Activated CD8-positive, alpha-beta memory T cell treated with anti-CD3 and anti-CD28 coated beads for 48 hours (primary cell): ENCODE data around the gene ATOX1.
A peak's percentile ranks its signal among the peaks of the same experiment; 100 is the strongest.
"Not testable (repeated sequence)": the region's sequence is repeated elsewhere in the genome, so short reads cannot be mapped to it uniquely, and the experiment has no call there.

ENCODE experiments used
- DNase-seq, 3 experiments: peaks; one replicate each; pipeline ENCODE4 v3.0.0-alpha.2; 2020; ENCODE audit warnings: low read depth in 2 of 3, low spot score in 2 of 3

Gene ATOX1

DNA sequence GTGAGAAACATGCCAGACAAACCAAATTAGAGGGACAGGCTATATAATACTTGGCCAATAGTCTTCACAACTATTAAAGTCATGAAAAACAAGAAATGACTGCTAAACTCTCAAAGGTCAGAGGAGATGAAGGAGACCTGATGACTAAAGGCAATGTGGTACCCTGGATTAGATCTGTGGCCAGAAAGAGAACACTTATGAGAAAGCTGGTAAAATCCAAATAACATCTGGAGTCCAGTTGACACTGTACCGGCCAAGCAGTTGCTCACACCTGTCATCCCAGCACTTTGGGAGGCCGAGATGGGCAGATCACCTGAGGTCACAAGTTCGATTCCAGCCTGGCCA, 24.4 kb downstream of the ATOX1 start:
- no peak for DNase-seq

DNA sequence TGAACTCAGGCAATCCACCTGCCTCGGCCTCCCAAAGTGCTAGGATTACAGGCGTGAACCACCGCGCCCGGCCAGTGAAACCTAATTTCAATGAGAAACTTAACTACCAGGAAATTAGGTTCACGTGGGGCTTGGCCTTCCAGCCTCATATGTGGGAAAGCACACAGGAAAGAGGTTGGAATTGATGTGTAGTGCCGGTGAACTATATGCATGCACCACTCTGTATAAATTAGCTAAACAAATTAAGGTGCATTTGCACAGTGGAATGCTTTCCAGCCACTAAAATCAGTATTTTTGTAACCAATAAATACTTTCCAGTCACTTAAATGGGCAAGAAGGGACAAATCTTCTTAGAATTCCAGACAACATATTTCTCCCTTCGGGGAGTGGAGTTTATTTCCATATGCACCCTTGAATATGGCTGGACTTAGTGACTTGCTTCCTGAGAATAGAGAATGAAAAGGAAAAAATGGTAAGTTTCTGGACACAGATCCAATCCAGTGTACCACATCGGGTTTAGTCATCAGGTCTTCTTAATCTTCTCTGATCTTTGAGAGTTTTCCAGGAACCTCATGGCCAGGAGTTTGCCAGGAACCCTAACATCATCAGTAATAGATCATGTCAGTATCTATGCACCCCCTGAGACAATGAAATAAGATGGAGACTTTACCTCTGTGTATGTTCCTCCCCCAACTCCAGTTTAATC, 24.9 kb downstream of the ATOX1 start:
- DNase-seq, result no peak

DNA sequence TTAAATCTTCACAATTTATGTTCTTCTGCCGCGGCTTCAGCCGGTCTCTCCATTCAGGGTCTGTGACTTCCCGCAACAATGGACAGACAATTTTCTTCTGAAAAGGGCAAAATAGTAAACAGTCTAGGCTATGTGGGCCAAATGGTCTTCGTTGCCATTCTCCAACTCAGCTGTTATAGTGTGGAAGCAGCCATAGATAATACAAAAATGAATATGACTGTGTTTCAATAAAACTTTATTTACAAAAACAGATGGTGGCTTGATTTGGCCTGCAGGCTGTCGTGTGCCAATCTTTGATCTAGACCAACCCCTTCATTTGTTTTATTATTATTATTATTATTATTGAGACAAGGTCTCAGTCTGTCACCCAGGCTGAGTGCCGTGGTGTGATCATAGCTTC, 28.1 kb downstream of the ATOX1 start:
- no peak for DNase-seq

DNA sequence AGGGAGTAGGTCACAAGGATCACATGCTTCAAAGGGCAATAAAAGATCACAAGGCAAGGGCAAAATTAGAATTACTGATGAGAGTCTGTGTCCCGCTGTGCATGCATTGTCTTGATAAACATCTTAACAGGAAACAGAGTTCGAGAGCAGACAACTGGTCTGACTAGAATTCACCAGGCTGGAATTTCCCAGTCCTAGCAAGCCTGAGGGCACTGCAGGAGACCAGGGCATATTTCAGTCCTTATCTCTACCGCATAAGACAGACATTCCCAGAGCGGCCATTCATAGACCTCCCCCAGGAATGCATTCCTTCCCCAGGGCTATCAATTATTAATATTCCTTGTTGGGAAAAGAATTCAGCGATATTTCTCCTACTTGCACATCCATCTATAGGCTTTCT, 28.8 kb downstream of the ATOX1 start:
- DNase-seq, result not testable (repeated sequence)

DNA sequence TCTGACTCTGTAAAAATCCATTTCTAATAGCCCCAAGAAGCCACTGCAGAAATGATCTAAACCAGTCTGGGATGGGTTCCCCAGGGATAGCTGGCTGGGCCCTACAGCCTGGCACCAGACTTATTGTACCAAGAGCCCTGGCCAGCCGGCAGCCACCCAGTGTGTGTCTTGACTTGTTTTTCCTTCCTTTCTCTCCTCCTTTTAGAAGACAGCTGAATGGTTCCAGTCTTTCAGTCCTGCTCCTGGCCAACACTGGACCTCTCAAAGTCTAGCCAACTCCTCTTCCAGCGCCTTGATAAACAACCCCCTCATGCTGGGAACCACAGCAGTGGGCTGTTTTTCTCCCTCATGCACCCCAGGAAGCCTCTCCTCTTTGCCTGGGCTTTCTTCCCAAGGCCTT, 34.1 kb downstream of the ATOX1 start:
- DNase-seq, result no peak

DNA sequence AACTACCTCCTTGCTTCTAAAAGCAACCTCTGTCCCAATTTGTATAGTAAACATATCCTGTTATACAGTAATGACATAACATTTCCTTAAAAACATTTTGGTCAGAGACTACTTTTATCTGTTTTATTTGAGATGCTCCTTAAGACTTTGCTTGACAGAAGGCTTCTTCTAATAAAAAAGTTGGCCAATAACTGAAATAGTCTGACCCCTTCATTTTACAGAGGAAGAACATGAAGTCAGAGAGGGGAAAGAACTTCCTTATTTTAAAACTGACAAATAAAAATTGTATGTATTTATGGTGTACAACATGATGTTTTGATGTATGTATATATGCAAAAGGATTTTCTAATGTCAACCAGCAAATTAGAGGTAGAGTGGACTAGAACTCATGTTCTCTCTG, 35.9 kb downstream of the ATOX1 start:
- DNase-seq, result no peak

DNA sequence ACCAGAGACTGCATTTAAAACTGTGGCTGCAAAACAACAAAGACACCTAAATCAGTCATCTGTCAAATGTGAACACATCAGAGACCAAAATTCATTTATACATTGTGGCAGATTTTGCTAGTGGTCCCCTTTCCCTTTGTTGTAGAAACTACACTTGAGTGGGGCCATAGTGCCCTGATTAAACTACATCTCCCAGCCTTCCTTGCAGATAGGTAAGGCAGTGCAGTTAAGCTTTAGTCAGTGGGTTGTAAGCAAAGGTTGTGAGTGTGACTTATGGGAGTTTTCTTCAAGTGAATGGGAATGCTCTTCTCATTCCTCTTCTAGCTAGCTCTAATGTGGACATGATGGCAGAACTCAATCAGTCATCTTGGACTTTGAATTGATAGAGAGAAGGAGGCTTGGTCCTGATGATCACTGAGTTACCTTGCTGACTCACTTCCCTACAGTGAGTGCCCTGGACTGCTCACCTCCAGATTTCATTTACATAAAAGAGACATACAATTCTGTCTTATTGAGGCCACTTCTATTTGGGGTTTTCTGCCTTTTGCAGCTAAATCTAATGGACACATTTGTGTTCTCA, 36.5 kb downstream of the ATOX1 start:
- DNase-seq, result no peak

DNA sequence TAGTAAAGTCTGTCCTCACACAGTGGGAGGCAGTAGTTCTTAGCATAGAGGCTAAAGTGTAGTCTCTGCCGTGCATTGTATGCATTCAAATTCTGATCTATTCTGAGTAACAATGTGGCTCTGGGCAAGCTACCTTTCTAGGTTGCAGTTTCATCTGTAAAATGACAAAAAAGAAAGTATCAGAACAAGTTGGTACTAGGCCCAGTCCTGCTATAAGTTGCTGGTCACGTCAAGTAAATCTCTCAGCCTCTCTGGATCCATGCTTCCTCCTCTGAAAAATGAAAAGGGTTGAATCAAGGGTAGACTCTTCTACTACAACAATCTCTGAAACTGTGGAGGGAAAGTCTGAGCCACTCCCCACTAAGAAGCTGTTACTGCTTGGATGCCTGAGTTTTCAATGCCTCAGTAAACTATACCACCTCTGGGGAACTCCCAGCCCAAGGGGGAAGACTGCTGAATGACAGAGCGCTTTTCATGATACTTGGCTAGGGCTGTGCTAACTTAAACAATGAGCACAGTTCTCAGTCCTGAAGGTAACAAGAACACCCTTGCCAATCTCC, 37.3 kb downstream of the ATOX1 start:
- DNase-seq, result no peak

DNA sequence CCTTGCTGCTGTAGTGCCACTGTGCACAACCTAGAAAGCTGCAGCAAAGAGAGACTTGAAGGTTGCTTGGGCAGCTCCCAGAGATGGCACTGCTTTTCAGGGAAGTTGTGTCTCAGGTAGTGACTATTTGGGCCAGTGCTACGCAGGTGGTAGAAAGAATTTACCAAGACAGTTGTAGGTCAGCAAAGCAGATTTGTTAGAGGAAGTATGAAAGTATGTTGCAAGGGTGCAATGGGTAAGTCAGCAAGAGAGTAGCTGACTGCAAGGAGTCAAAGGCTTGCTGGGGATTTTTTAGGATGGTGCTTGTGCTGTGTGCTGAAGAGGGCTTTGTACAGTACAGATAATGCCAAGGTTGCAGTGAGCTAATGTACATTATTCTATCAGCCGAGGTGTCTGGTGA, 38.2 kb downstream of the ATOX1 start:
- no peak for DNase-seq

DNA sequence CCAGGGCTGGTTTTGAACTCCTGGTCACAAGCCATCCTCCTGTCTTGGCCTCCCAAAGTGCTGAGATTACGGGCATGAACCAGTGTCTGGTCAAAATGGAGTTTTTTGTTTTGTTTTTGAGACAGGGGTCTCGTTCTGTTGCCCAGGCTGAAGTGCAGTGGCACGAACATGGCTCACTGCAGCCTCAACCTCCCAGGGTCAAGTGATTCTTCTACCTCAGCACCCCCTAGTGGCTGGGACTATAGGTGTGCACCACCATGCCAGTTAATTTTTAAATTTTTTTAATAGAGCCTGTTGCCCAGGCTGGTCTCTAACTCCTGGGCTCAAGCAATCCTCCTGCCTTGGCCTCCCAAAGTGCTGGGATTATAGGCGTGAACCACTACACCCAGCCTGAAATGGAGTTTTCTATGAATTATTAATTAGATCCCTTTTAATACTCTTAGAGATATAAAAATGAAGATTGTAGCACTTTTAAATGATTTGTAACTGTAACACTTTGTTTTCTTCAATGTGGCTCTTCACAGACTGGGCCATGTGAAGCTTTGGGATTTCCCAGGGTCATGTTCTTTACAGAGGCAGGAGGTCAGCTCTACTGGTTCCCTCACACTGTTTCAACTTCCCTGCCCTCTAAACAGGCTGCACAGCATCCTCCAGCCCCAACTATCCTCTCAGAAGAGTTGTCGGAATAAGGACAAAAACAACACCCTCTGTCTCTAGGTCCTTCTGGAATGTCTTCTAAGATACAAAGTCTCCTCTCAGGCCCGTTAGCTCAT, 39.0 kb downstream of the ATOX1 start:
- peak in 1 of 3 experiments; percentile 8 for DNase-seq

DNA sequence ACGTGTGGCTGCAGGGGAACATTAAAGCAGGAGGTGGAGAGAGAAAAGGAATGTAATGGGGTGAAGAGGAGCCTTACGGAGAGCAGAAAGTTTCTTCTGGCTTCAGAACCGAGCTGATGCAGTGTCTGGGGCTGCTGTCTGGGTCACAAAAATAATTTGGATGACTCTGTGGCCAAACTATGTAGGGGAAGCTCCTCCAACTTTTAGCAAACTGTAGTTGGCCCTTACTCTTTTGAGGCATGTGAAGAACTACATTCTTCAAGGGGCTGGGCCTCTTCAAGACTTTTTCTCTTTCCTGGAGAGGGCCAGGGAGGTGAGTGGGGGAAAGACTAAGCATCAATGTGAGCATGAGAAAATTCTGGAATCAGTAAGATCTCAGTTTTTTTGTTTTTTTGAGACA, 39.8 kb downstream of the ATOX1 start:
- DNase-seq, result no peak

DNA sequence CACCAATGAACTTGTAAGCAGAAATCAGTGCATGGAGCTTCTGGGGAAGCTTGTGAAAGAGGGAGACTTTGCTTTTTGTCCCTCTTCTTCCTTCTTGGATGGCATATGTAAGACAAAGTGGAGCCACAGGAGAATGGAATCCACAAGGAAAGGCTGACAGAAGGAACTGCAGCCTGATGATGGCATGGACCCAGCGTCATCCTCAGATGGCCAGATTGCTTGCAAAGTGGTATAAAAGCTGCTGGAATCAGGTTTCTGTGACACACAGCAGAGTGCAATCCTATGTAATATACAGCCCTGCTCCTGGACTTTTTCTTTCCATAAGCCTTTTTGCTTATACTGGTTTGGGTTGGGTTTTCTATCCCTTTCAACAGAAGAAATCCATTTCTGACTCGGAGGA, 40.3 kb downstream of the ATOX1 start:
- no peak for DNase-seq

DNA sequence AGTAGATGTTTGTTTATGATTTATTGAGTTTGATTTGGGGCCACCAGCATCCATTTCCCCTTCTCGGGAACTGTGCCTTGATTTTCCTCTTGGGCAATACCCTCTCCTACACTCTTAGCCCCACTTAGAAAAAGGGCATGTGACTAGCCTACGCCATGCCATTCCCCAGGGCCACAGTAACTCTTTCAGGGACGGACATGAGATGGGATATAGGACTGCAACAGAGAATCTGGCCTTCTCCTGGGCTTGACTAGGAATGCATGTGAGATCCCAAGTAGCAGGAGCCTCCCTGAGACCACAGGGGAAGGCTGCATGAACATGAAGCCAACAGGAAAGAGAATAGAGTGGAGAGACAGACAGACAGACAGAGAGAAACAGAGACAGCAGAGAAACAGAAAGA, 41.0 kb downstream of the ATOX1 start:
- no peak for DNase-seq

DNA sequence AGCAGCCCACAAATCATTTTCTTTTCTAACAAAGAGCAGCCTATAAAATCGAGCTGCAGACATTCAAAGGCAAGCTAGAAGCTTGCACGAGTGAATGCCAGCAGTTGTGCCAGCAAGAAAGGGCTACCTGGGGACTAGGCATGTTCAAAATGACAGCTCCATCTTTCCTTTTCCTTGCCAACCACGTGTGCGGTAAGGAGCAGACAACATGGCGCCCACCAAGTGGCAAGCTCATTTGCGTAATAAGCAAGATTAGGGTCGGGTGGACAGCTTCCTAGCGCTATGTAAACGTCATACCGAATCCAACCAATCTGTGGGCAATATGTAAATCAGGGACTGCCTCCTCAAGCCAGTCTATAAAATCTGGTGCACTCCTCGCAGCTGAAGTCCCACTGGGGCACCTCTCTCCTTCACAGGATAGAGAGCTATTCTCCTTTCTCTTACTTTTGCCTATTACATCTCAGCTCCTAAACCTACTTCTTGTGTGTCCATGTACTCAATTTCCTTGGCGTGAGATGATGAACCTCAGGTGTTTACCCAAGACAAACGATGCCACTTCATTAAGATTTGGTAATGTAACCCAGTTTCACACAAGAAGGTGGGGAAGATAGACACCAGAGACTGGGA, 49.2 kb downstream of the ATOX1 start:
- no peak for DNase-seq

DNA sequence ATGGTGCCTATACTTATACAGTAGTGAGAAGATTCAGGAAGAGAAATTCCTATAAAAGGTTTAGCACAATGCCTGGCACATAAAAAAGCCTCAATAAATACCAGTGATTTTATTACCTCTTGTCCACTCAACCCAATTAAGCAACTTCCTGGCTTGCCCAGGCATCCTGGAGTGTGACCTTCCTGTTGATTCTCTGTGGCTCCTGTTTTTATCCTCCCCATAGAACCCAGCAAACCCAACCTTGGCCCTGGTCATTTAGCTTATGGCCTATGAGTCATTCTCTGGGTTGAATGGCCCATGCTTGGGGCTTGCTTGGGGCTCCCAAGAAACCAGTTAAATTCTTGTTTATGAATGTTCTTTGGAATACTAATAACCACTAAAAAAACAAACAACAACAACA, 50.3 kb downstream of the ATOX1 start:
- no peak for DNase-seq

DNA sequence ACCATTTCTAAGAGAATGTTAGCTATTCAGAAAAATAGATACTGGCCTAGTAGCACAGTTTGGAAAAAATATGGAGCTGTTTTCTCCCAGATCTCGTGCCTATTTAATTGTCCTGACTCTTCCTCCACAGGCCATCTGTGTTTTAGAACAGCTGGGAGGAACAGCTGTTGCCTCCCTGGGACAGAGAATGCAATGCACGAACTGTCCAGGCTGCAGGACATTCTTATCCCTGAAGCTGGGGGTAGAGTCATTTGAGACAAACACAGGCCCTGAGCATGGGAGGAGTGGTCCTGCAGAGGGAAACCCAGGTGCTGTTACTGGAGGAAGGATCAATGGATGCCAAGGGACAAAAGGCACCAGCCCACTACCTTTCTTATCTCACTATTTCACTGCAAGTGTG, 50.9 kb downstream of the ATOX1 start:
- DNase-seq, result no peak

DNA sequence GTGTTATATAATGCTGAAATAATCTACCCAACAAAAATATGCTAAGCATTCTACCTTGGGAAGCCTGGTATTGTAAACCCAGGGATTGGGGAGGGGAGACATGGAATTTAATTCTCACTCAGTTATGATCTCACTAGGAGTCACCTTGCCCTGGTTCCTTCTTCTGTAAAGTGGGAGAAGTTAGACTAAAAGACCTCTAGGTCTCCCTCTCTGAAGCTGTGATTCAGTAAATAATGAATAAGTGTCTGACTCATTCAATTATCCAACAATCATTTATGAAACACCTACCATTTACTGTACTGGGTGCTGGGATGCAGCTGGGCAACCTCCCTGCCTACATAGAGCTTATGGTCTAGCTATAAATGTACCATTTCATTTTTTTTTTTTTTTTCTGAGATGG, 51.5 kb downstream of the ATOX1 start:
- DNase-seq, result no peak

DNA sequence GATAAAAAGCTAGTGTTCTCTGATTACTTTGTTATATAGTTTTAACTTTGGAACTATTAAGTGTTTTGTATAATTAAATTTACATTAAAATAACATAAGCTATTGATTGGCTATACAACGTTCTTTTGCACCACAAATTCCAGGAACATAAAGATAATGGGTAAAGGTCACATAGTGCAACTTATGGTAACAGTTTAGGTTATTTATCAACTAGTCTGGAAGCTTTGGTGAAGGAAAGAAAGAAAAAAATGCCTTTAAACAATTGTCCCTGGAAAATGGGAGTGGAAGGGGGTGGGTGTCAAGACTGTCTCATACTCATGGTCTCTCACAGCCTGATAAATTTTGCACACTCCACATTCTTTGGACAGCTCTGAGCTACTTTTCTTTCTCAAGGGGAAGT, 54.7 kb downstream of the ATOX1 start:
- no peak for DNase-seq

DNA sequence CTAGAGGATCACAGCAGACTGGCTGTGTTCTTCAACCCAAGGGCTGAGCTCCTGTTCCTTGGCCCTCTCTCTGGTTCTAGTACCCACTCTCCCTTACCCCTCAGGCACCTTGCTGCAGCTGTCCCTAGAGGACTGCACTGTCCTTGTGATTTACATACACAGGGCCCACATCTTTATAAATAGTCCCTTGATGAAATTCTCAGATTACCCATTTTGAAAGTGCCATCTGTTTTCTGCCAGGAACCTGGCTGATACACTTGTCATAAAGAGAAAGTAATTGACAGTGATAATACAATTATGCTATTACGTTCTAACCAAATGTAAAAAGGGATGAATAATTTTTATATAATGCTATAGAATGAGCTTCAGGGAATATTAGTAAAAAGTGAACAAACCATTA, 55.2 kb downstream of the ATOX1 start:
- no peak for DNase-seq

DNA sequence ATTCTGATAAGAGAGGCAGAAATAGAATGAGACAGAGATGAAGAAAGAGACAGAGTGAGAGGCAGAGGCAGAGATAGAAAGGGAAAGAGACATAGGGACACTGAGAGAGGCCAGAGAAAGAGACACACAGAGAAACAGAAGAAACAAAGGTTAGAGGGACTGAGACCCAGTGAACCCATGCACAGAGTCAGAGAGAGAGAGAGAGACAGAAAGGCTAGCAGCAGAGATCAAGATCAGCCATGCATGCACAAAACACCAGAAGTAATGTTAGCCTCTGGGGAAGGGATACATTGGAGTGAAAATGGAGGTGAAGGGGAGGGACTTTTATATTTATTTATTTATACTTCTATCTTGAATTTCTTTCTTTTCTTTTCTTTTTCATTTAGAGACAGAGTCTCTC, 57.6 kb downstream of the ATOX1 start:
- no peak for DNase-seq

DNA sequence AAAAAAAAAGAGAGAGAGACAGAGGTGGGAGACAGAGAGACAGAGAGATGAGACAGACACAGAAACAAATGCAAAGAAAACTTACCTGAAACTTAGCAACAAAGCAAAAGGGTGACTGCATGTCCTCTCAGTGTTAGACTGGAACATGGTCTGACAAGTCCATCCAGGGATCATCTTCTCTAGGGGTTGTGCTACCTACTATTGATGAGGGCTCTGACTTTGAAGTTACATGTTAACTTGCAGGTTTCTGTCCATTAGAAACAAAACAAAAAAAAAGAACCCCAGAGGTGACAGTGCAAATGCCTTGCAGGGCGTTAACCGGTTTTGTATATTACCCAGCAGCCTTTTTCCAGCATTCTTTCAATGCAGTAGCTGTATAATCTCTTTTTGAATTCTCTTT, 58.1 kb downstream of the ATOX1 start:
- DNase-seq, result no peak
